H9 (cell line): ENCODE measurements around the gene ATF7IP2. TPM values are rescaled to one million over a fixed set of nuclear protein-coding genes. Genes with fewer than 3 reads are reported as not detected.

Source experiments
- DNase-seq: peaks from one replicate; pipeline ENCODE4 v3.0.0-alpha.2; 2017
- H2AFZ ChIP-seq: one replicate; pipeline ENCODE4 v1.6.1; 2013; ENCODE audit warnings: mild to moderate bottlenecking, low read length, control low read depth, moderate library complexity
- H2AK5ac ChIP-seq: 2 replicates; pipeline ENCODE4 v1.6.1; 2013; ENCODE audit warnings: low read length, control low read depth, mixed read lengths; ENCODE audit not compliant: insufficient read length
- H2BK120ac ChIP-seq: one replicate; pipeline ENCODE4 v1.6.1; 2013; ENCODE audit warnings: low read depth, mild to moderate bottlenecking, low read length, control low read depth, inconsistent platforms; ENCODE audit not compliant: poor library complexity, severe bottlenecking
- H2BK12ac ChIP-seq: 2 replicates; pipeline ENCODE4 v1.6.1; 2013; ENCODE audit warnings: low read length, control low read depth, mixed read lengths, low read depth; ENCODE audit not compliant: insufficient read length
- H2BK15ac ChIP-seq: 2 replicates; pipeline ENCODE4 v1.6.1; 2013; ENCODE audit warnings: low read depth, low read length, control low read depth
- H2BK20ac ChIP-seq: one replicate; pipeline ENCODE4 v1.6.1; 2013; ENCODE audit warnings: low read depth, mild to moderate bottlenecking, low read length, control low read depth, inconsistent platforms; ENCODE audit not compliant: poor library complexity, severe bottlenecking
- H2BK5ac ChIP-seq: 2 replicates; pipeline ENCODE4 v1.6.1; 2013; ENCODE audit warnings: low read length, control low read depth, mixed read lengths; ENCODE audit not compliant: insufficient read length
- H3K14ac ChIP-seq: 2 replicates; pipeline ENCODE4 v1.6.1; 2013; ENCODE audit warnings: low read length, control low read depth; ENCODE audit not compliant: insufficient read depth
- H3K18ac ChIP-seq: 2 replicates; pipeline ENCODE4 v1.6.1; 2013; ENCODE audit warnings: low read depth, mild to moderate bottlenecking, mixed read lengths, low read length, control low read depth; ENCODE audit not compliant: insufficient read length
- H3K23ac ChIP-seq: 2 replicates; pipeline ENCODE4 v1.6.1; 2013; ENCODE audit warnings: low read length, control low read depth, mixed read lengths, low read depth; ENCODE audit not compliant: insufficient read length
- H3K23me2 ChIP-seq: 2 replicates; pipeline ENCODE4 v1.6.1; 2013; ENCODE audit warnings: low read depth, mild to moderate bottlenecking, mixed read lengths, low read length, control low read depth; ENCODE audit not compliant: insufficient read length, poor library complexity, severe bottlenecking
- H3K27ac ChIP-seq: 2 replicates; pipeline ENCODE4 v1.5.1; 2013; ENCODE audit warnings: low read length, control low read depth, mixed read lengths, low read depth; ENCODE audit not compliant: insufficient read length
- H3K27me3 ChIP-seq: 2 replicates; pipeline ENCODE4 v1.6.1; 2013; ENCODE audit warnings: low read length, control low read depth, inconsistent platforms; ENCODE audit not compliant: insufficient read depth
- H3K4ac ChIP-seq: 2 replicates; pipeline ENCODE4 v1.6.1; 2013; ENCODE audit warnings: low read depth, mild to moderate bottlenecking, control low read depth, inconsistent platforms, low read length, moderate library complexity
- H3K4me1 ChIP-seq: 2 replicates; pipeline ENCODE4 v1.6.1; 2013; ENCODE audit warnings: low read length, control low read depth, inconsistent platforms; ENCODE audit not compliant: insufficient read depth
- H3K4me2 ChIP-seq: 2 replicates; pipeline ENCODE4 v1.6.1; 2013; ENCODE audit warnings: low read length, control low read depth, mixed read lengths; ENCODE audit not compliant: insufficient read length, insufficient read depth
- H3K56ac ChIP-seq: 2 replicates; pipeline ENCODE4 v1.6.1; 2013; ENCODE audit warnings: low read depth, mild to moderate bottlenecking, mixed read lengths, low read length, control low read depth; ENCODE audit not compliant: insufficient read length
- H3K79me1 ChIP-seq: 2 replicates; pipeline ENCODE4 v1.6.1; 2013; ENCODE audit warnings: low read depth, mild to moderate bottlenecking, moderate library complexity, low read length, control low read depth, inconsistent platforms; ENCODE audit not compliant: insufficient read depth, poor library complexity, severe bottlenecking
- H3K79me2 ChIP-seq: 2 replicates; pipeline ENCODE4 v1.6.1; 2013; ENCODE audit warnings: low read length, control low read depth, inconsistent platforms; ENCODE audit not compliant: insufficient read depth
- H3K9ac ChIP-seq: 2 replicates; pipeline ENCODE4 v1.6.1; 2013; ENCODE audit warnings: low read length, control low read depth, mixed read lengths; ENCODE audit not compliant: insufficient read length; ENCODE audit errors: extremely low read depth
- H3K9me3 ChIP-seq: one replicate; pipeline ENCODE4 v1.6.1; 2013; ENCODE audit warnings: low read depth, low read length, inconsistent platforms; ENCODE audit not compliant: control insufficient read depth
- H3T11ph ChIP-seq: one replicate; pipeline ENCODE4 v1.6.1; 2013; ENCODE audit warnings: mild to moderate bottlenecking, low read length, control low read depth, inconsistent platforms
- H4K20me1 ChIP-seq: one replicate; pipeline ENCODE4 v1.6.1; 2013; ENCODE audit not compliant: control insufficient read depth, insufficient read length, insufficient read depth
- H4K5ac ChIP-seq: 2 replicates; pipeline ENCODE4 v1.6.1; 2013; ENCODE audit warnings: low read depth, mild to moderate bottlenecking, mixed read lengths, low read length, control low read depth; ENCODE audit not compliant: insufficient read length
- H4K8ac ChIP-seq: replicated peaks from 2 replicates; pipeline ENCODE4 v1.6.1; 2013; ENCODE audit warnings: low read length, control low read depth, mixed read lengths, low read depth; ENCODE audit not compliant: insufficient read length
- H4K91ac ChIP-seq: 2 replicates; pipeline ENCODE4 v1.6.1; 2013; ENCODE audit warnings: low read depth, mild to moderate bottlenecking, moderate library complexity, mixed read lengths, low read length, control low read depth; ENCODE audit not compliant: insufficient read length
- H3K27ac Mint-ChIP-seq, 3 experiments: 2 replicates in 2 of 3; 3 replicates in 1 of 3; pipeline ENCODE4 v1.8.0; 2020 to 2021; ENCODE audit warnings: mixed read lengths in 3 of 3, mild to moderate bottlenecking in 1 of 3, moderate library complexity in 1 of 3
- H3K27me3 Mint-ChIP-seq: 2 replicates; pipeline ENCODE4 v1.8.0; 2021; ENCODE audit warnings: low read depth, mild to moderate bottlenecking, moderate library complexity, mixed read lengths
- H3K36me3 Mint-ChIP-seq, 3 experiments: 2 replicates in 2 of 3; 3 replicates in 1 of 3; pipeline ENCODE4 v1.8.0; 2020 to 2021; ENCODE audit warnings: low read depth in 3 of 3, mixed read lengths in 3 of 3; ENCODE audit not compliant: insufficient read depth in 1 of 3
- H3K4me1 Mint-ChIP-seq, 2 experiments: 2 replicates each; pipeline ENCODE4 v1.8.0; 2020; ENCODE audit warnings: mixed read lengths in 2 of 2
- H3K4me3 Mint-ChIP-seq, 2 experiments: 2 replicates in 1 of 2; 3 replicates in 1 of 2; pipeline ENCODE4 v1.8.0; 2020 to 2021; ENCODE audit warnings: mild to moderate bottlenecking in 2 of 2, mixed read lengths in 2 of 2, moderate library complexity in 1 of 2
- H3K9me3 Mint-ChIP-seq, 2 experiments: 2 replicates in 1 of 2; 3 replicates in 1 of 2; pipeline ENCODE4 v1.8.0; 2020; ENCODE audit warnings: mild to moderate bottlenecking in 2 of 2, mixed read lengths in 2 of 2, moderate library complexity in 1 of 2
- CTCF ChIP-seq: fragments of 200-600 bp; sonication (generic); conservative IDR thresholded peaks from 3 replicates; pipeline ENCODE4 v1.8.0; 2021; ENCODE audit warnings: antibody characterized with exemption, mild to moderate bottlenecking
- WGBS: extraction: QIAGEN DNeasy Blood & Tissue Kit; methylation state at CpG from one replicate; pipeline ENCODE4 v1.1.7; 2013; ENCODE audit warnings: missing lambda C conversion rate, low lambda C conversion rate, mixed read lengths; ENCODE audit not compliant: insufficient read length; ENCODE audit errors: extremely low coverage; 5-methylcytosine and 5-hydroxymethylcytosine counted together
- total RNA-seq: library from RNA; stranded (reverse); gene quantifications from 2 replicates; pipeline ENCODE4 v1.2.1, GENCODE V29; 2021

ATF7IP2 gene
- total RNA-seq, 1 experiment from 2014 or later, result 21.5 TPM

GRCh38 chr16:10485159-10485558 lies 99.3 kb downstream of the ATF7IP2 start:
- no peak overlapping the region for H2AK5ac ChIP-seq
- Mint-ChIP-seq H3K27me3 (no peaks in the 10 kb centered on the region), H3K4me3 (no peak overlapping the region), H3K27ac (no peak overlapping the region), H3K36me3 (peaks cover 16 to 39% (median 23%) of the 10 kb centered on the region in 3 experiments), H3K9me3 (peaks cover 14 to 26% of the 10 kb centered on the region in 2 experiments; a peak in 4 of 5 replicates), H3K4me1 (peaks cover 0 to 4% of the 10 kb centered on the region in 2 experiments; a peak in 2 of 4 replicates)
- no peak overlapping the region for H3K18ac ChIP-seq
- WGBS, result no CpG with 5 or more reads among the region's 4 CpGs
- H3K23me2 ChIP-seq, result no peaks in the 10 kb centered on the region
- no peak for TF ChIP-seq CTCF
- no peak overlapping the region for H2BK12ac ChIP-seq
- H2BK5ac ChIP-seq, result no peak overlapping the region
- H3K27ac ChIP-seq, result no peak overlapping the region
- no peaks in the 10 kb centered on the region for H3K79me2 ChIP-seq
- no peak for DNase-seq
- no peaks in the 10 kb centered on the region for H3K9me3 ChIP-seq
- H3K27me3 ChIP-seq, result no peaks in the 10 kb centered on the region
- H3K4me1 ChIP-seq, result no peaks in the 10 kb centered on the region
- no peak overlapping the region for H4K8ac ChIP-seq
- H3K4ac ChIP-seq, result no peak overlapping the region
- H4K20me1 ChIP-seq, result no peaks in the 10 kb centered on the region
- no peak overlapping the region for H3K23ac ChIP-seq
- H3K9ac ChIP-seq, result no peak overlapping the region
- H2BK15ac ChIP-seq, result no peak overlapping the region
- no peak overlapping the region for H2AFZ ChIP-seq
- no peak overlapping the region for H2BK20ac ChIP-seq
- H4K91ac ChIP-seq, result no peak overlapping the region
- H3K4me2 ChIP-seq, result no peak overlapping the region
- no peak overlapping the region for H4K5ac ChIP-seq
- no peak overlapping the region for H3T11ph ChIP-seq
- no peak overlapping the region for H3K56ac ChIP-seq
- H2BK120ac ChIP-seq, result no peak overlapping the region
- no peak overlapping the region for H3K14ac ChIP-seq
- no peaks in the 10 kb centered on the region for H3K79me1 ChIP-seq
